Measurements from ENCODE around the gene PHACTR2. TPM values are rescaled to one million over a fixed set of nuclear protein-coding genes. Genes with fewer than 3 reads are reported as not detected.

Gene PHACTR2
- total and polyA plus RNA-seq, 10 of the 15 experiments (the other 5 are each of a cell fraction or from before 2014, with no cell fraction given), result 1.4 to 19.1 (median 5.3) TPM

DNA sequence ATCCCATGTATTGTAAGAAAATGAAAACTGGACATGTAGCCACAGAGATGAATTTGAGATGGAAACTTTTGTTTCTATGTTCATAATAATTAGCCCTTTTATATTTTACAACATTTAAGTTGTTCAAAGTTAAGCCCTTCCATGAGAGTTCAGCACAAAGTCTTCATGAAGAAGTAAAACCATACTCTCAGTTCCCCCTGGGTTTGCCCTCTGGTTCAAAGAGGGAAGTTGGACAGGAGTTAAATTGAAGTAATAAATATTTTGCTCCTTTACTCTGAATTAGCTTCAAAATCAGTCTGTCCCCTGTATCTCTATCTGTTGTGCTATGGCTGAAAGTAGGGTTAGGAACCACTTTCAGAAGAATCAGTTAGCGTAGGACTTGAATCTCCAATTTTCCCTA is 31.1 kb downstream of the PHACTR2 start:
- 83% methylated on average over 1 of the region's 1 CpG for WGBS (ENCODE audit: insufficient coverage, insufficient replicate concordance, low lambda C conversion rate, missing lambda C conversion rate)
- Histone ChIP-seq H3K79me2 (ENCODE audit: control insufficient read depth, insufficient read depth, low read length) (no peaks in the 10 kb centered on the region), H3K27me3 (replicated peaks in 1 of 2; ENCODE audit: control insufficient read depth in 2 of 2, insufficient read depth in 2 of 2, low read length in 1 of 2) (no peaks in the 10 kb centered on the region), H3K4me1 (ENCODE audit: control insufficient read depth, insufficient read depth, low read length) (no peaks in the 10 kb centered on the region), H3K36me3 (ENCODE audit: control insufficient read depth in 2 of 2, insufficient read depth in 2 of 2, low read length in 1 of 2) (no peaks in the 10 kb centered on the region), H2AFZ (ENCODE audit: control insufficient read depth, low read depth, low read length) (no peak overlapping the region), H3K9me3 (replicated peaks; ENCODE audit: control insufficient read depth, insufficient read depth, low read length) (no peaks in the 10 kb centered on the region), H4K20me1 (ENCODE audit: control insufficient read depth, insufficient read depth) (no peaks in the 10 kb centered on the region), H3K9ac (ENCODE audit: control insufficient read depth, insufficient read depth, low read length) (no peak overlapping the region), H3K4me3 (no peak overlapping the region), H3K4me2 (ENCODE audit: control insufficient read depth, insufficient read depth) (no peak overlapping the region), H3K27ac (ENCODE audit: control insufficient read depth, insufficient read depth) (no peak overlapping the region)
- TF ChIP-seq RELB (IDR thresholded peaks at IDR 0.05; ENCODE audit: low read depth) (no peak), SREBF1 (IDR thresholded peaks at IDR 0.05; ENCODE audit: low read length) (no peak), NFIC (IDR thresholded peaks at IDR 0.05; ENCODE audit: low read depth, low read length) (no peak), CBX3 (IDR thresholded peaks at IDR 0.05; ENCODE audit: borderline replicate concordance, low read depth) (no peak), SIX5 (IDR thresholded peaks at IDR 0.05; ENCODE audit: low read depth, low read length, severe bottlenecking) (no peak), ZNF24 (IDR thresholded peaks at IDR 0.05) (no peak), PKNOX1 (IDR thresholded peaks at IDR 0.05) (no peak), RB1 (IDR thresholded peaks at IDR 0.05; ENCODE audit: borderline replicate concordance) (no peak), ZNF622 (IDR thresholded peaks at IDR 0.05) (no peak), MYB (IDR thresholded peaks at IDR 0.05; ENCODE audit: borderline replicate concordance, low read depth, low read length) (no peak), PML (IDR thresholded peaks at IDR 0.05; ENCODE audit: low read length) (no peak), SRF (IDR thresholded peaks at IDR 0.05; ENCODE audit: low read depth in 2 of 2, low read length in 2 of 2) (no peak), MXI1 (IDR thresholded peaks at IDR 0.05; ENCODE audit: low read depth, low read length) (no peak), RFX5 (IDR thresholded peaks at IDR 0.05; ENCODE audit: low read depth, low read length) (no peak), JUND (IDR thresholded peaks at IDR 0.05; ENCODE audit: low read depth, low read length) (no peak), SPI1 (IDR thresholded peaks at IDR 0.05; ENCODE audit: borderline replicate concordance, insufficient read depth, low read depth, low read length) (no peak)
- TF ChIP-seq, protein P1, sequence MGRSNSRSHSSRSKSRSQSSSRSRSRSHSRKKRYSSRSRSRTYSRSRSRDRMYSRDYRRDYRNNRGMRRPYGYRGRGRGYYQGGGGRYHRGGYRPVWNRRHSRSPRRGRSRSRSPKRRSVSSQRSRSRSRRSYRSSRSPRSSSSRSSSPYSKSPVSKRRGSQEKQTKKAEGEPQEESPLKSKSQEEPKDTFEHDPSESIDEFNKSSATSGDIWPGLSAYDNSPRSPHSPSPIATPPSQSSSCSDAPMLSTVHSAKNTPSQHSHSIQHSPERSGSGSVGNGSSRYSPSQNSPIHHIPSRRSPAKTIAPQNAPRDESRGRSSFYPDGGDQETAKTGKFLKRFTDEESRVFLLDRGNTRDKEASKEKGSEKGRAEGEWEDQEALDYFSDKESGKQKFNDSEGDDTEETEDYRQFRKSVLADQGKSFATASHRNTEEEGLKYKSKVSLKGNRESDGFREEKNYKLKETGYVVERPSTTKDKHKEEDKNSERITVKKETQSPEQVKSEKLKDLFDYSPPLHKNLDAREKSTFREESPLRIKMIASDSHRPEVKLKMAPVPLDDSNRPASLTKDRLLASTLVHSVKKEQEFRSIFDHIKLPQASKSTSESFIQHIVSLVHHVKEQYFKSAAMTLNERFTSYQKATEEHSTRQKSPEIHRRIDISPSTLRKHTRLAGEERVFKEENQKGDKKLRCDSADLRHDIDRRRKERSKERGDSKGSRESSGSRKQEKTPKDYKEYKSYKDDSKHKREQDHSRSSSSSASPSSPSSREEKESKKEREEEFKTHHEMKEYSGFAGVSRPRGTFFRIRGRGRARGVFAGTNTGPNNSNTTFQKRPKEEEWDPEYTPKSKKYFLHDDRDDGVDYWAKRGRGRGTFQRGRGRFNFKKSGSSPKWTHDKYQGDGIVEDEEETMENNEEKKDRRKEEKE (IDR thresholded peaks at IDR 0.05), result no peak
- TF ChIP-seq, protein P2, sequence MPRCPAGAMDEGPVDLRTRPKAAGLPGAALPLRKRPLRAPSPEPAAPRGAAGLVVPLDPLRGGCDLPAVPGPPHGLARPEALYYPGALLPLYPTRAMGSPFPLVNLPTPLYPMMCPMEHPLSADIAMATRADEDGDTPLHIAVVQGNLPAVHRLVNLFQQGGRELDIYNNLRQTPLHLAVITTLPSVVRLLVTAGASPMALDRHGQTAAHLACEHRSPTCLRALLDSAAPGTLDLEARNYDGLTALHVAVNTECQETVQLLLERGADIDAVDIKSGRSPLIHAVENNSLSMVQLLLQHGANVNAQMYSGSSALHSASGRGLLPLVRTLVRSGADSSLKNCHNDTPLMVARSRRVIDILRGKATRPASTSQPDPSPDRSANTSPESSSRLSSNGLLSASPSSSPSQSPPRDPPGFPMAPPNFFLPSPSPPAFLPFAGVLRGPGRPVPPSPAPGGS (IDR thresholded peaks at IDR 0.05; ENCODE audit: borderline replicate concordance, insufficient read depth, low read depth, low read length, poor library complexity, severe bottlenecking), result no peak
- in situ Hi-C loops (cut with MboI), result no loop called here
- BruUV-seq (replicated peaks), result no TSS peak
- ChIA-PET POLR2A (no interaction called here), RAD21 (ENCODE audit: unreplicated experiment) (no interaction called here), SMC1A (ENCODE audit: uncharacterized antibody, unreplicated experiment) (no interaction called here), CTCF (no interaction called here)
- intact Hi-C loops (cut with micrococcal nuclease; ENCODE audit: unreplicated experiment), result no loop called here
- no peak for ATAC-seq
- FAIRE-seq, result no peak
- no peak for DNase-seq (ENCODE audit: low read depth, low spot score)
